Lower leg skin (tissue), 4 donors: ENCODE data around the gene FCHSD1. TPM values are rescaled to one million over a fixed set of nuclear protein-coding genes. Genes with fewer than 3 reads are reported as not detected.

Source experiments
- DNase-seq, 2 donors: peaks; one replicate each; pipeline ENCODE4 v3.0.0-alpha.2; 2019; ENCODE audit warnings: low spot score in 2 of 2
- H3K4me3 ChIP-seq: fragments of 200-600 bp; sonication (generic); 2 replicates; pipeline ENCODE4 v1.5.1; 2017; ENCODE audit warnings: mild to moderate bottlenecking, low read depth; ENCODE audit not compliant: poor library complexity, severe bottlenecking
- POLR2A ChIP-seq, 2 donors: fragments of 450-650 bp; IDR thresholded peaks; one replicate each; pipeline ENCODE4 v1.6.1; 2016 to 2017; ENCODE audit warnings: antibody characterized with exemption in 2 of 2, mild to moderate bottlenecking in 1 of 2, moderate library complexity in 1 of 2
- WGBS, 2 donors: methylation state at CpG; one replicate each; pipeline ENCODE4 v1.1.5; 2018; 5-methylcytosine and 5-hydroxymethylcytosine counted together
- intact Hi-C: fragments of 100-400 bp; cut with DNase I; formaldehyde crosslinking; loops from one replicate; pipeline ENCODE4 v1.15.0; 2023; ENCODE audit warnings: low total_unique reads
- total RNA-seq, 4 donors: library from RNA; depleted of rRNA; stranded (reverse); fragments of >200 nt; gene quantifications; one replicate each; pipeline ENCODE4 v1.1.0, GENCODE V29; 2016
- TF ChIP-seq, protein P1 (sequence below), 3 donors: fragments of 450-650 bp; IDR thresholded peaks; one replicate each; pipeline ENCODE4 v1.5.1; 2016; ENCODE audit warnings: antibody characterized with exemption in 3 of 3, mild to moderate bottlenecking in 3 of 3, moderate library complexity in 2 of 3

The FCHSD1 gene
- total RNA-seq, 4 donors from 2014 or later = 72.1 to 136 (median 101) TPM

DNA sequence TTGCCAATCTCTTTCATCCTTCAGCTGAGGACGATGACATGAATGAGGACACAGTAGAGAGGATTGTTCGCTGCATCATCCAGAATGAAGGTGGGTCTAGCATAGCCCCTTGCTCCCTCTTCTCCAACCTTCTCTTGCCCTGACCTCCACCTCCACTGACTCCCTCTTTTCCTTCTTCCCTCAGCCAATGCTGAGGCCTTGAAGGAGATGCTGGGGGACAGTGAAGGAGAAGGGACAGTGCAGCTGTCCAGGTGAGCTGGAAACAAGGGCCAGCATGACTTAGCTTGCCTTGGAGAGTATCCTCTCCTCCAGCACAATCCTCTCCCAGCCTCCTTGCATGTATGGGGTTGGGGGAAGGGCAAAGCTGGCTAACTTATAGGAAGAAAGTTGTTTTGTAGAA lies 12.4 kb downstream of the FCHSD1 start:
- no peak overlapping the region for H3K4me3 ChIP-seq
- 81 to 96% methylated on average over 2 of the region's 2 CpGs for WGBS, 2 donors
- peak in 1 of 2 donors; percentile 70 for DNase-seq
- TF ChIP-seq, protein P1, sequence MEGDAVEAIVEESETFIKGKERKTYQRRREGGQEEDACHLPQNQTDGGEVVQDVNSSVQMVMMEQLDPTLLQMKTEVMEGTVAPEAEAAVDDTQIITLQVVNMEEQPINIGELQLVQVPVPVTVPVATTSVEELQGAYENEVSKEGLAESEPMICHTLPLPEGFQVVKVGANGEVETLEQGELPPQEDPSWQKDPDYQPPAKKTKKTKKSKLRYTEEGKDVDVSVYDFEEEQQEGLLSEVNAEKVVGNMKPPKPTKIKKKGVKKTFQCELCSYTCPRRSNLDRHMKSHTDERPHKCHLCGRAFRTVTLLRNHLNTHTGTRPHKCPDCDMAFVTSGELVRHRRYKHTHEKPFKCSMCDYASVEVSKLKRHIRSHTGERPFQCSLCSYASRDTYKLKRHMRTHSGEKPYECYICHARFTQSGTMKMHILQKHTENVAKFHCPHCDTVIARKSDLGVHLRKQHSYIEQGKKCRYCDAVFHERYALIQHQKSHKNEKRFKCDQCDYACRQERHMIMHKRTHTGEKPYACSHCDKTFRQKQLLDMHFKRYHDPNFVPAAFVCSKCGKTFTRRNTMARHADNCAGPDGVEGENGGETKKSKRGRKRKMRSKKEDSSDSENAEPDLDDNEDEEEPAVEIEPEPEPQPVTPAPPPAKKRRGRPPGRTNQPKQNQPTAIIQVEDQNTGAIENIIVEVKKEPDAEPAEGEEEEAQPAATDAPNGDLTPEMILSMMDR (IDR thresholded peaks at IDR 0.05) = no peak
- TF ChIP-seq POLR2A (IDR thresholded peaks at IDR 0.05) = no peak
- intact Hi-C loops = no loop called here

DNA sequence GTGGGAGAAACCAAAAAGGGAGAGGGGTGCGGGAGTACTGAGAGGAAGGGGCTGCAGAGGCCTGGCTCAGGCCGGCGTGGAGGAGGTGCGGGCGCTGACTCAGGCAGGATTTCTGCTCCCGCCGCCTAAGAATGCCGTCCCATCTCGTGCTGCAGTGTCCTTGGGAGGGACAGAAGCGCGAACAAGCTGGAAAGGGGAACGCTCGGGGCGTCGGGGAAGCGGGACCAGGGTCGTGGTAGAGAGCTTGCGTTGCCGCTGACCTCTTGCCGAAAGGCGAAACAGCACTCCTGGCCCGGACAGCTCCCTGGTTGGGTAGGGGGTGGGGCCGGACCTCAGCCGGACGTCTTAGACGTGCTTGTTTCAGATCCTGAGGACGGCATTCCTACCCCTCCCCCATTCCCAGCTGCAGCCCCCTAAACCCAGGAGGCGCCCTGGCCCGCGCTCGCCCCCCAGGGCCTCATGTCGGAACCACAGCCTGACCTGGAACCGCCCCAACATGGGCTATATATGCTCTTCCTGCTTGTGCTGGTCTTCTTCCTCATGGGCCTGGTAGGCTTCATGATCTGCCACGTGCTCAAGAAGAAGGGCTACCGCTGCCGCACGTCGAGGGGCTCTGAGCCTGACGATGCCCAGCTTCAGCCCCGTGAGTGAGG lies 13.3 kb downstream of the FCHSD1 start:
- no peak for TF ChIP-seq POLR2A (IDR thresholded peaks at IDR 0.05)
- TF ChIP-seq, protein P1 (IDR thresholded peaks at IDR 0.05) = no peak
- peak overlapping the region; percentile 83 for H3K4me3 ChIP-seq
- 8 to 9% methylated on average over 35 to 37 of the region's 40 CpGs for WGBS, 2 donors
- intact Hi-C loops = no loop called here
- DNase-seq = peak; percentile 37 to 93

GRCh38 chr5:141637123-141637766 lies 14.0 kb downstream of the FCHSD1 start:
- H3K4me3 ChIP-seq = peak overlapping the region; percentile 83
- DNase-seq = peak in 1 of 2 donors; percentile 88
- 0% methylated on average over 46 to 59 of the region's 63 CpGs for WGBS, 2 donors
- TF ChIP-seq POLR2A (IDR thresholded peaks at IDR 0.05) = no peak
- TF ChIP-seq, protein P1 (IDR thresholded peaks at IDR 0.05) = no peak
- intact Hi-C loops = no loop called here

- TF ChIP-seq, protein P1 (IDR thresholded peaks at IDR 0.05) = no peak
- peak in 1 of 2 donors; percentile 32 for TF ChIP-seq POLR2A (IDR thresholded peaks at IDR 0.05)
- intact Hi-C loops = no loop called here
- WGBS, 2 donors = 0% methylated on average over 21 to 24 of the region's 55 CpGs
- peak within 1 kb of the TSS; percentile 83 for H3K4me3 ChIP-seq
- peak; percentile 90 to 99 for DNase-seq
Observed at GRCh38 chr5:141636413-141637122, 14.7 kb downstream of the FCHSD1 start, which contains the start of the genes HDAC3 and RELL2. Gene HDAC3 (minus strand): TSS chr5:141636849. CDS start chr5:141636790, 59 bp downstream. Gene RELL2 (plus strand): TSS chr5:141636997. CDS start chr5:141638226, 1,229 bp downstream.

- no peak for TF ChIP-seq POLR2A (IDR thresholded peaks at IDR 0.05)
- TF ChIP-seq, protein P1 (IDR thresholded peaks at IDR 0.05) = no peak
- WGBS, 2 donors = 2 to 7% methylated on average over 4 of the region's 4 CpGs
- intact Hi-C loops = no loop called here
- DNase-seq = no peak
- peak overlapping the region; percentile 83 for H3K4me3 ChIP-seq
Observed at GRCh38 chr5:141636106-141636412, 15.2 kb downstream of the FCHSD1 start.
